ENCODE data around the gene FAM227B.

GRCh38 chr15:49645941-49646340, 25.3 kb upstream of the FAM227B start:
- TF ChIP-seq CTCF (conservative IDR thresholded peaks at IDR 0.05; ENCODE audit: low read length) (no peak), EZH2phosphoT487 (IDR thresholded peaks at IDR 0.05; ENCODE audit: borderline replicate concordance) (no peak)

Data from Loucy (cell line).